ENCODE data around the gene CDK11A.

DNA sequence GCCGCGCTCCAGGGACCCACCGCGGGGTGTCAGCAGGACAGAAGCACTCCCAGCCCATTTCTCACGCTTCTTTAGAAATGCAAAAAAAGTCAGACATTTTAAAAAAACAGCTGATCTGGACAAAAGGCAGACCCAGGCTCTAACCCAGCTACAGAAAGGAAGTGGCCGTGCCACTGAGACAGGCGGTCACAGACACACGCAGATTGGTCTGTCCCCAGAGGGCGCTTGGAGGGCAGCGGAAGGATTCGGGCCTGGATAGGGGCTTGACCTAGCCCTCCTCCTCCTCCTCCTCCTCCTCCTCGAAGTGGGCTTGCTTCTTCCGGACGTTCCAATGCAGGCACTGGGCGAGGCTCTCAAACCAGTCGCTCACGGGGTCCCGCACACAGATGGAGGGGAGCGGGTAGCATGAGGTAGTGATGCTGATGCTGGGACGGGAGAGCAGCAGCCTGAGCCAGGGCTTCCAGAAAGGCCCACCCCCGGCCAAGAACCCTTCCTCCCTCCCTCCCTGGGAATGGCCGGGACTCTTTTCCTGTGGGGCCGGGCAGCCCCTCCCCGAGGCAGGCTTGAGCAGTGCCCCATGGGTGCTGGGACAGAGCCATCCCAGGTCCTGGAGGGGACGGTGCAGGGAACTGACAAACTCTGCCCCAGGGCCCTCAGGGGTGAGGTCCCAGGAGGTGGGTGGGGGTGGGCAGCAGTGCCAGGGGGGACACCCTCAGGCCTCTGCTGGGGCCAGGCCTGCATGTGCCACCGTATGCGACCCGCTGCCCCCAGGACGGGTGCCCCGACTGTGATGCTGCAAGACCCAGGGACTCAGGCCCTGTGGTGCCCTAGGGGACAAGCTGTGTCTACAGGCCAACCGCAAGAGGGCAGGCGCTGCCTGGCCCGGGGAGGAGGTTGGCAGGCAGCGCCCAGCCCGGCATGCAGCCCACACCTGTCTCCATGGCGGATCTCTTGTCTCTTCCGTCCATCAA lies 28.8 kb upstream of the CDK11A start:
- TF ChIP-seq, protein P1, sequence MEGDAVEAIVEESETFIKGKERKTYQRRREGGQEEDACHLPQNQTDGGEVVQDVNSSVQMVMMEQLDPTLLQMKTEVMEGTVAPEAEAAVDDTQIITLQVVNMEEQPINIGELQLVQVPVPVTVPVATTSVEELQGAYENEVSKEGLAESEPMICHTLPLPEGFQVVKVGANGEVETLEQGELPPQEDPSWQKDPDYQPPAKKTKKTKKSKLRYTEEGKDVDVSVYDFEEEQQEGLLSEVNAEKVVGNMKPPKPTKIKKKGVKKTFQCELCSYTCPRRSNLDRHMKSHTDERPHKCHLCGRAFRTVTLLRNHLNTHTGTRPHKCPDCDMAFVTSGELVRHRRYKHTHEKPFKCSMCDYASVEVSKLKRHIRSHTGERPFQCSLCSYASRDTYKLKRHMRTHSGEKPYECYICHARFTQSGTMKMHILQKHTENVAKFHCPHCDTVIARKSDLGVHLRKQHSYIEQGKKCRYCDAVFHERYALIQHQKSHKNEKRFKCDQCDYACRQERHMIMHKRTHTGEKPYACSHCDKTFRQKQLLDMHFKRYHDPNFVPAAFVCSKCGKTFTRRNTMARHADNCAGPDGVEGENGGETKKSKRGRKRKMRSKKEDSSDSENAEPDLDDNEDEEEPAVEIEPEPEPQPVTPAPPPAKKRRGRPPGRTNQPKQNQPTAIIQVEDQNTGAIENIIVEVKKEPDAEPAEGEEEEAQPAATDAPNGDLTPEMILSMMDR (IDR thresholded peaks at IDR 0.05) = no peak
- no peak for TF ChIP-seq POLR2A (IDR thresholded peaks at IDR 0.05)

All from body of pancreas (tissue), 4 donors.